ENCODE measurements around the gene PRSS12.
"Not testable (repeated sequence)": the region's sequence is repeated elsewhere in the genome, so short reads cannot be mapped to it uniquely, and the experiment has no call there.

Gene PRSS12

DNA sequence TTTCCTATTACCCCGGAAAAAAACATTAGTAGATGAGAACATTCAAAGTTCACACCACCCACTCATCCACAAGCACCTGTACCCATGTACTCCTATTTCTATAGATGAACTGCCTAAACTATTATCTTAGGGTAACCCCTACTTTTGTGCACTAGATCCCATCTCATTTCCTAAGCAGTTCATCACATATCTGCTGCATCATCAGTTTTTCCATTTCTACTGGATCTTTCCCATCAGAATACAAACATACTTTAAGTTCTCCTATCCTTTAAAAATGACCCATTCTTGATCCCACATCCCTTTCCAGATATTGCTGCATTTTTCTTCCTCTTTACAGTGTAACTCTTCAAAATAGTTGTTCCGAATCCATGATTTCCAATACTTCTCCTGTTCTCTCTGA lies 81.0 kb downstream of the PRSS12 start:
- ATAC-seq: no peak

DNA sequence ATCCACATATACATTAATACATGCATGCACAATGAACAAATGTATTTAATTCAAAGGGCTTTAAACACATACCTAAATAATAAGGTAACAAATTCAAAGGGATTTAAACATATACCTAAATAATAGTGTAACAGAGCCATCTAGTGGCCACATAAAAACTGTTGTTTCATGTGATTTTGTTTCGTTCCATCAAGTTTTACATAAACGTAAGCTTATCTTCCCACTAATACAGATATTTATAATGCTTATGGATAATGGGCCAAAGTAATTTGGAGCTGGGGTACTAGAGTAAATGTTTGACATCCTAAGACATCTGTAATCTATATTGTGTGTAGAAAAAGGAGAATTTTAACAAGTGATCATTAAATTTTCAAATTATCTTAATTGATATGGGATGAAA lies 82.3 kb downstream of the PRSS12 start:
- no peak for ATAC-seq

DNA sequence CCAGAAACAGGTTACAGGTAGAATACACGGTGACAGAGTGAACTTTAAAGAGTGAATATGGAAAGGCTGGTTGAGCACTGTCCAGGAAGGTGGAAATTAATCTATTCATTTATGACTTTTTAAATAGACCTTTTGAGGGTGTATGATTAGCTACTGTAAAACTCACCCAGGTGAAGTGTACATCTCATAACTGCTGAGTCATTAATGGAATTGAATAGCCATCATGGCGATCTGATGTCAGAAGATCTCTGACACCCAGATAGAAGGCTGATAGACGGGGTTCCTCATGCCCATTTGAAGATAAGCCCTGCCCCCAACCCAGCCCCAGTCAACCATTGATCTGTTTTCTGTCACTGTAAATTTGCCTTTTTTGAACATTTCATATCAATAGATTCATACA lies 84.0 kb downstream of the PRSS12 start:
- ATAC-seq: peak in 1 of 2 donors; percentile 7

DNA sequence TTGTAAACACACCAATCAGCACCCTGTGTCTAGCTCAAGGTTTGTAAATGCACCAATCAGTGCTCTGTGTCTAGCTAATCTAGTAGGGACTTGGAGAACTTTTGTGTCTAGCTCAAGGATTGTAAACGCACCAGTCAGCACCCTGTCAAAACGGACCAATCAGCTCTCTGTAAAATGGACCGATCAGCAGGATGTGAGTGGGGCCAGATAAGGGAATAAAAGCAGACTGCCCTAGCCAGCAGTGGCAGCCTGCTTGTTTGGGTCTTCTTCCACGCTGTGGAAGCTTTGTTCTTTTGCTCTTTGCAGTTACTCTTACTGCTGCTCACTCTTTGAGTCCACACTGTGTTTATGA lies 86.7 kb downstream of the PRSS12 start:
- not testable (repeated sequence) for ATAC-seq

DNA sequence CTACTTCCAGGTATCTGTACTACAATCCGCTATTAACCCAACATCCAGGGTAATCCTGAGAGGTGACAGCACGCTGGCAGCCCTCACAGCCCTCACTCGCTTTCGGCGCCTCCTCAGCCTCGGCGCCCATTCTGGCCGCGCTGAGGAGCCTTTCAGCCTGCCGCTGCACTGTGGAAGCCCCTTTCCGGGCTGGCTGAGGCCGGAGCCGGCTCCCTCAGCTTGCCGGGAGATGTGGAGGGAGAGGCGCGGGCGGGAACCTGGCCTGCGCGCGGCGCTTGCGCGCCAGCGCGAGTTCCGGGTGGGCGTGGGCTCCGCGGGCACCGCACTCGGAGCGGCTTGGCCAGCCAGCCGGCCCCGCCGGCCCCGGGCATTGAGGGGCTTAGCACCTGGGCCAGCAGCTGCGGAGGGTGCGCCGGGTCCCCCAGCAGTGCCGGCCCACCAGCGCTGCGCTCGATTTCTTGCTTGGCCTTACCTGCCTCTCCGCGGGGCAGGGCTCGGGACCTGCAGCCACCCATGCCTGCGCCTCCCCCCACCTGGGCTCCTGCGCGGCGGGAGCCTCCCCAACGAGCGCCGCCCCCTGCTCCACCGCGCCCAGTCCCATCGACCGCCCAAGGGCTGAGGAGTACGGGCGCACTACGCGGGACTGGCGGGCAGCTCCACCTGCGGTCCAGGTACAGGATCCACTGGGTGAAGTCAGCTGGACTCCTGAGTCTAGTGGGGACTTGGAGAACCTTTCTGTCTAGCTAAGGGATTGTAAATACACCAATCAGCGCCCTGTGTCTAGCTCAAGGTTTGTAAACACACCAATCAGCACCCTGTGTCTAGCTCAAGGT lies 87.3 kb downstream of the PRSS12 start:
- peak; percentile 17 to 65 for ATAC-seq

DNA sequence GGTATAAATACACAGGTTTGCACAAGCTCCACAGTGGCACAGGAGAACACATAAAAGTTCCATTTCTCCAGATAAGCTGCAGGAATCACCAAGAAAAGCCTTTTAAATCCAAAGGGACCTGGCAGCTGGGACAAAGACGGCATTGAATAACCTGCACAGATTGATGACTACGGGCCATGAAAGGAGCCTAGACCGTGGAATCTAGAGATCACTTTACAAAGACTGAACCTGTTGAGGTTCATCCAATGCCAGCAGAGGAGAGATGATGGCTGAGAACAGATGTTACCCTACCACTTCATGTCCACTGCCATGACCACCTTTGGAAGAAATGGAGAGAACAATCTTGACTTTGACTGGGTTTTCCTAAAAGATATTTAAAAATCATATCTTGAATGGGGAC lies 88.7 kb downstream of the PRSS12 start:
- no peak for ATAC-seq

DNA sequence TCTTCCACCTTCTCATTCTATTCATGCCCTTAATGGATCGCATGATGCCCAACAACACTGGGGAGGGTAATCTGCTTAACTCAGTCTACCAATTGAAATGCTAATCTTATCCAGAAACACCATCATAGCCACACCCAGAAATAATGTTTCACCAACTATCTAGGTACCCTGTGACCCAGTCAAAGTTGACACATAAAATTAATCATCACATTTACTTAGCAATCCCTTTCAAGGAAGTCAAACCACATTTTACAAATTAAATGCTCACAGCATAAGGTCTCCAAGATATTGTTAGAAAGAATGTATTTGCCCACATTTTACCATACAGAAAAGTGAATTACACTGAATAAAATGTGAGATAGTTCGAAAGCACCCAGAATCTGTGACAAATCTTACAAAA lies 92.5 kb downstream of the PRSS12 start:
- ATAC-seq: no peak

DNA sequence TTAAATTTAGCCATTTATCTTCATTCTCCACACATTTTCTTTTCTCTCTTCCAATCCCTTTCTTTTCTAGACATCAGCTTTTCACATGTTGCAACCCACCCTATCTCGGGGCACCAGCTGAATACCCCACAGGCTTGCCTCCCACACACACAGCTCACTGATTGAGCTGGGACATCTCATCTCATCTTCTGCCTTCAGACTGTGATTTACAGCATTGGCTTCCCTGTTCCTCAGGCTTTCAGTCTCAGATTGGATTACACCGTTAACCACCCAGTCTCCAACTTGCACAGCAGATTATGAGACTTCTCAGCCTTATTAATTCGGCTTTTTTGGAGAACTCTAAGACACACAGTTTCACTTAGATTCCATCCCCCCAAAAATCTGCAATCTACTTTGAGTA lies 93.7 kb downstream of the PRSS12 start:
- no peak for ATAC-seq

DNA sequence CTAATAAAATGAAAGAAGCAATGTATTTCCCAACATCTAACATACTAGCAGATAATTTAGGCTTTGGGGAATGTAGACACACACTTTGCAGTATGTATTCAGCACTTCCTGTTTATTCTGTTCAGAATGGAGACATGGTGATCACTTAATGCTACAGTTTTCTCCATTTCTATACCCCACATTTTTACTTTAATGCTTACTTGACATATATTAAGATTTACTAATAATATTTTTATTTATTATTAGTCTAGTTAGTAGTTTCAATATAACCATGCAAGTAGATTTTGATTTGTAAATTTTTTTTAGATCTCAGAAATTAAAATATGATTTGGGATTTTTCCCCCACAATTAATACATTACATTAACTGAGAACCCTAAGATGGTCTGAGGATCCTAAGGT lies 98.4 kb downstream of the PRSS12 start:
- ATAC-seq: no peak

DNA sequence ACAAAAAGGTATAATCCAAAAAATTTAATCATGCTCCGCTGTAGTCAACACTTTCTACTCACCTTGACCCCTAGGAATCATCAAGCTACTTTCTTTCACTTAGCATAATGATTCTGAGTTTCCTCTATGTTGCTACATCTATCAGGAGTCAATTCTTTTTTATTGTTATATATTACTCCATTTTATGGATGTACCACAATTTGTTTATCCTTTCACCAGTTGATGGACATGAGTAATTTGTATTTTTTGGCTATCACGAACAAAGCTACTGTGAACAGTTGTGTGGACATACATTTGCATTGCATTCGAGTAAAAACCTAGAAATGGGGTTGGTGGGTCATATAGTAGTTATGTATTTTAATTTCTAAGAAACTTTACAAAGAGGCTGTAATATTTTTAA lies 102.9 kb downstream of the PRSS12 start:
- no peak for ATAC-seq

DNA sequence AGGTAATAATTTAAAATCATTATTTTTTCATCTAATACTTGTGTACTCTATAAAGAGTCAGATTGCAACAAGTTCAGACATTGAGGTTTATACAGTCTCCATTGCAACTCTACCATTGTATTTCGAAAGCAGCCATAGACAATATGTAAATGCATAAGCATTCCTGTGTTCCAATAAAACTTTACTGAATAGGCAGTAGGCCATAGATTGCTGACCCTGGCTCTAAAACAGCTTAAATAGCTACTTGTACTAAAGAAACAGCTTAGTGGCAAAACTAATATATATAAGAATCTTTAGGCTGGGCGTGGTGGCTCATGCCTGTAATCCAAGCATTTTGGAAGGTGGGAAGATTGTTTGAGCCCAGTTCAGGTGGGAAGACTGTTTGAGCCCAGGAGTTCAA lies 115.3 kb downstream of the PRSS12 start:
- no peak for ATAC-seq

DNA sequence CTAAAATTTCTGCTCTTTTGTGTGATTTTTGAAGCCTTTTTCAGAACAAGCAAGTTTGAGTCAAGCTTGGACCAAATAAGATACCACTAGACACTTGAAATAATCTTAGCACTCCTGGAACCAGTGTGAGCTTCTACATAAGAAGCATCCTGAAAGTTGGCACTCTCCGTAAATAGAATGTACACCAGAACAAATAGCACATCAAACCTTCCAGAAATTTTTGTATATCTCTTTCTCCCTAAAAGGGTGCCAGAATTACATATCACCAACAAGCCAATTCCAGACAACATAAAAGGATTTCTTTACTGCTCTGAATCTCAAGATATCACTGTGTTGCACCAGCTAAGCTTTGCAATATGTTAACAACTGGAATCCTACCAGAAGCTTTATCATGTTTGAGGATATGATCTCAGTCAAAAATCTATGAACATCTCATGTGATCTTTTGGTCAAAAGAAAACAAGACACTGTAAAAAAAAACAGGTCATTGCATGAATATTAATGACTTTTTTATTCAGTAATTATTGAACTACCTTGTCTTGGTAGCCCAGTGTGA lies 117.2 kb downstream of the PRSS12 start:
- no peak for ATAC-seq

Data from activated CD4-positive, CD25-positive, alpha-beta regulatory T cell treated with anti-CD3 and anti-CD28 coated beads, Interleukin-2, amount 50 U/mL, for 24 hours (primary cell).